Uterus (tissue), 4 donors: ENCODE results near the gene SFTPB. TPM values are rescaled to one million over a fixed set of nuclear protein-coding genes. Genes with fewer than 3 reads are reported as not detected.

Source experiments
- DNase-seq, 2 donors: peaks; one replicate each; pipeline ENCODE4 v3.0.0-alpha.2; 2019 to 2020
- H3K27ac ChIP-seq, 2 donors: fragments of 200-600 bp; sonication (generic); 1 replicate in 1 of 2; 2 replicates in 1 of 2; pipeline ENCODE4 v1.5.1; 2016 to 2018
- H3K27me3 ChIP-seq, 2 donors: fragments of 200-600 bp; sonication (generic); one replicate each; pipeline ENCODE4 v1.5.1; 2018 to 2019; ENCODE audit warnings: control low read depth in 1 of 2
- H3K36me3 ChIP-seq, 2 donors: fragments of 200-600 bp; sonication (generic); one replicate each; pipeline ENCODE4 v1.5.1; 2019; ENCODE audit warnings: control low read depth in 1 of 2
- H3K4me1 ChIP-seq, 2 donors: fragments of 200-600 bp; sonication (generic); one replicate each; pipeline ENCODE4 v1.5.1; 2018 to 2019; ENCODE audit warnings: control low read depth in 1 of 2
- H3K4me3 ChIP-seq, 2 donors: fragments of 200-600 bp; sonication (generic); 1 replicate in 1 of 2; 2 replicates in 1 of 2; pipeline ENCODE4 v1.5.1; 2018 to 2019; ENCODE audit warnings: mild to moderate bottlenecking in 1 of 2
- H3K9me3 ChIP-seq, 2 donors: fragments of 200-600 bp; sonication (generic); one replicate each; pipeline ENCODE4 v1.5.1; 2019; ENCODE audit warnings: control low read depth in 1 of 2
- CTCF ChIP-seq, 4 experiments: fragments of 200-600 bp in 2 of 4; fragments of 450-650 bp in 2 of 4; sonication (generic) in 2 of 4; IDR thresholded peaks; one replicate each; pipeline ENCODE4 v1.5.1; 2016 to 2019; ENCODE audit warnings: antibody characterized with exemption in 4 of 4, mild to moderate bottlenecking in 2 of 4, moderate library complexity in 1 of 4
- POLR2A ChIP-seq, 2 donors: fragments of 450-650 bp; IDR thresholded peaks; one replicate each; pipeline ENCODE4 v1.6.1; 2016; ENCODE audit warnings: antibody characterized with exemption in 2 of 2, mild to moderate bottlenecking in 1 of 2, moderate library complexity in 1 of 2
- intact Hi-C: fragments of 100-400 bp; cut with DNase I; formaldehyde crosslinking; loops from one replicate; pipeline ENCODE4 v1.15.1; 2023; ENCODE audit warnings: low total_unique reads
- total RNA-seq, 4 donors: library from RNA; depleted of rRNA in 3 of 4; stranded (reverse); fragments of >200 nt in 3 of 4; gene quantifications; one replicate each; pipeline versions ENCODE4 v1.1.0 to v1.2.4, GENCODE V29; 2014 to 2023
- donor health status: DM: yes; HTN: yes; CAD: no.

Gene SFTPB
- total RNA-seq, 4 donors from 2014 or later = 1.4 TPM; not detected in 3

- intact Hi-C loops = no loop called here
- TF ChIP-seq CTCF (IDR thresholded peaks at IDR 0.05) (no peak), POLR2A (IDR thresholded peaks at IDR 0.05) (no peak)
Measured at GRCh38 chr2:85713836-85714235, 45.8 kb upstream of the SFTPB start.

GRCh38 chr2:85712849-85713612 lies 45.0 kb upstream of the SFTPB start:
- DNase-seq = no peak
- peaks cover 0 to 5% of the 10 kb centered on the region in 2 donors for H3K4me1 ChIP-seq

More at GRCh38 chr2:85713836-85714235, 45.8 kb upstream of the SFTPB start:
- Histone ChIP-seq H3K36me3 (no peaks in the 10 kb centered on the region), H3K4me1 (peaks cover 0 to 5% of the 10 kb centered on the region in 2 donors), H3K27me3 (no peaks in the 10 kb centered on the region), H3K4me3 (no peak overlapping the region), H3K27ac (peak overlapping the region in 1 of 2 donors; percentile 29), H3K9me3 (no peaks in the 10 kb centered on the region)
- no peak for DNase-seq

GRCh38 chr2:85712336-85712735 lies 44.3 kb upstream of the SFTPB start:
- H3K4me1 ChIP-seq = peaks cover 0 to 5% of the 10 kb centered on the region in 2 donors
- DNase-seq = no peak
- intact Hi-C loops = no loop called here
- no peaks in the 10 kb centered on the region for H3K36me3 ChIP-seq
- no peaks in the 10 kb centered on the region for H3K9me3 ChIP-seq
- no peaks in the 10 kb centered on the region for H3K27me3 ChIP-seq
- no peak overlapping the region for H3K4me3 ChIP-seq
- peak overlapping the region; percentile 29 to 69 for H3K27ac ChIP-seq
- no peak for TF ChIP-seq POLR2A (IDR thresholded peaks at IDR 0.05)
- no peak for TF ChIP-seq CTCF (IDR thresholded peaks at IDR 0.05)

More at GRCh38 chr2:85712849-85713612, 45.0 kb upstream of the SFTPB start:
- Histone ChIP-seq H3K9me3 (no peaks in the 10 kb centered on the region), H3K27me3 (no peaks in the 10 kb centered on the region), H3K36me3 (no peaks in the 10 kb centered on the region), H3K27ac (peak overlapping the region; percentile 29 to 69), H3K4me3 (no peak overlapping the region)
- TF ChIP-seq CTCF (IDR thresholded peaks at IDR 0.05) = no peak
- no peak for TF ChIP-seq POLR2A (IDR thresholded peaks at IDR 0.05)
- intact Hi-C loops = no loop called here

- H3K27me3 ChIP-seq = no peaks in the 10 kb centered on the region
- no peaks in the 10 kb centered on the region for H3K36me3 ChIP-seq
- H3K27ac ChIP-seq = peak overlapping the region; percentile 60 to 76
- intact Hi-C loops = no loop called here
- TF ChIP-seq POLR2A (IDR thresholded peaks at IDR 0.05) (no peak), CTCF (IDR thresholded peaks at IDR 0.05) (no peak)
- no peak for DNase-seq
- H3K4me3 ChIP-seq = no peak overlapping the region
- no peaks in the 10 kb centered on the region for H3K9me3 ChIP-seq
- peaks cover 0 to 8% of the 10 kb centered on the region in 2 donors for H3K4me1 ChIP-seq
Measured at GRCh38 chr2:85711578-85712060, 43.6 kb upstream of the SFTPB start.
